H9 (cell line): ENCODE measurements around the gene C2orf66. TPM values are rescaled to one million over a fixed set of nuclear protein-coding genes. Genes with fewer than 3 reads are reported as not detected.

Source experiments
- DNase-seq: peaks from one replicate; pipeline ENCODE4 v3.0.0-alpha.2; 2017
- H2AFZ ChIP-seq: one replicate; pipeline ENCODE4 v1.6.1; 2013; ENCODE audit warnings: mild to moderate bottlenecking, low read length, control low read depth, moderate library complexity
- H2AK5ac ChIP-seq: 2 replicates; pipeline ENCODE4 v1.6.1; 2013; ENCODE audit warnings: low read length, control low read depth, mixed read lengths; ENCODE audit not compliant: insufficient read length
- H2BK120ac ChIP-seq: one replicate; pipeline ENCODE4 v1.6.1; 2013; ENCODE audit warnings: low read depth, mild to moderate bottlenecking, low read length, control low read depth, inconsistent platforms; ENCODE audit not compliant: poor library complexity, severe bottlenecking
- H2BK12ac ChIP-seq: 2 replicates; pipeline ENCODE4 v1.6.1; 2013; ENCODE audit warnings: low read length, control low read depth, mixed read lengths, low read depth; ENCODE audit not compliant: insufficient read length
- H2BK15ac ChIP-seq: 2 replicates; pipeline ENCODE4 v1.6.1; 2013; ENCODE audit warnings: low read depth, low read length, control low read depth
- H2BK20ac ChIP-seq: one replicate; pipeline ENCODE4 v1.6.1; 2013; ENCODE audit warnings: low read depth, mild to moderate bottlenecking, low read length, control low read depth, inconsistent platforms; ENCODE audit not compliant: poor library complexity, severe bottlenecking
- H2BK5ac ChIP-seq: 2 replicates; pipeline ENCODE4 v1.6.1; 2013; ENCODE audit warnings: low read length, control low read depth, mixed read lengths; ENCODE audit not compliant: insufficient read length
- H3K14ac ChIP-seq: 2 replicates; pipeline ENCODE4 v1.6.1; 2013; ENCODE audit warnings: low read length, control low read depth; ENCODE audit not compliant: insufficient read depth
- H3K18ac ChIP-seq: 2 replicates; pipeline ENCODE4 v1.6.1; 2013; ENCODE audit warnings: low read depth, mild to moderate bottlenecking, mixed read lengths, low read length, control low read depth; ENCODE audit not compliant: insufficient read length
- H3K23ac ChIP-seq: 2 replicates; pipeline ENCODE4 v1.6.1; 2013; ENCODE audit warnings: low read length, control low read depth, mixed read lengths, low read depth; ENCODE audit not compliant: insufficient read length
- H3K23me2 ChIP-seq: 2 replicates; pipeline ENCODE4 v1.6.1; 2013; ENCODE audit warnings: low read depth, mild to moderate bottlenecking, mixed read lengths, low read length, control low read depth; ENCODE audit not compliant: insufficient read length, poor library complexity, severe bottlenecking
- H3K27ac ChIP-seq: 2 replicates; pipeline ENCODE4 v1.5.1; 2013; ENCODE audit warnings: low read length, control low read depth, mixed read lengths, low read depth; ENCODE audit not compliant: insufficient read length
- H3K27me3 ChIP-seq: 2 replicates; pipeline ENCODE4 v1.6.1; 2013; ENCODE audit warnings: low read length, control low read depth, inconsistent platforms; ENCODE audit not compliant: insufficient read depth
- H3K4ac ChIP-seq: 2 replicates; pipeline ENCODE4 v1.6.1; 2013; ENCODE audit warnings: low read depth, mild to moderate bottlenecking, control low read depth, inconsistent platforms, low read length, moderate library complexity
- H3K4me1 ChIP-seq: 2 replicates; pipeline ENCODE4 v1.6.1; 2013; ENCODE audit warnings: low read length, control low read depth, inconsistent platforms; ENCODE audit not compliant: insufficient read depth
- H3K4me2 ChIP-seq: 2 replicates; pipeline ENCODE4 v1.6.1; 2013; ENCODE audit warnings: low read length, control low read depth, mixed read lengths; ENCODE audit not compliant: insufficient read length, insufficient read depth
- H3K56ac ChIP-seq: 2 replicates; pipeline ENCODE4 v1.6.1; 2013; ENCODE audit warnings: low read depth, mild to moderate bottlenecking, mixed read lengths, low read length, control low read depth; ENCODE audit not compliant: insufficient read length
- H3K79me1 ChIP-seq: 2 replicates; pipeline ENCODE4 v1.6.1; 2013; ENCODE audit warnings: low read depth, mild to moderate bottlenecking, moderate library complexity, low read length, control low read depth, inconsistent platforms; ENCODE audit not compliant: insufficient read depth, poor library complexity, severe bottlenecking
- H3K79me2 ChIP-seq: 2 replicates; pipeline ENCODE4 v1.6.1; 2013; ENCODE audit warnings: low read length, control low read depth, inconsistent platforms; ENCODE audit not compliant: insufficient read depth
- H3K9ac ChIP-seq: 2 replicates; pipeline ENCODE4 v1.6.1; 2013; ENCODE audit warnings: low read length, control low read depth, mixed read lengths; ENCODE audit not compliant: insufficient read length; ENCODE audit errors: extremely low read depth
- H3K9me3 ChIP-seq: one replicate; pipeline ENCODE4 v1.6.1; 2013; ENCODE audit warnings: low read depth, low read length, inconsistent platforms; ENCODE audit not compliant: control insufficient read depth
- H3T11ph ChIP-seq: one replicate; pipeline ENCODE4 v1.6.1; 2013; ENCODE audit warnings: mild to moderate bottlenecking, low read length, control low read depth, inconsistent platforms
- H4K20me1 ChIP-seq: one replicate; pipeline ENCODE4 v1.6.1; 2013; ENCODE audit not compliant: control insufficient read depth, insufficient read length, insufficient read depth
- H4K5ac ChIP-seq: 2 replicates; pipeline ENCODE4 v1.6.1; 2013; ENCODE audit warnings: low read depth, mild to moderate bottlenecking, mixed read lengths, low read length, control low read depth; ENCODE audit not compliant: insufficient read length
- H4K8ac ChIP-seq: replicated peaks from 2 replicates; pipeline ENCODE4 v1.6.1; 2013; ENCODE audit warnings: low read length, control low read depth, mixed read lengths, low read depth; ENCODE audit not compliant: insufficient read length
- H4K91ac ChIP-seq: 2 replicates; pipeline ENCODE4 v1.6.1; 2013; ENCODE audit warnings: low read depth, mild to moderate bottlenecking, moderate library complexity, mixed read lengths, low read length, control low read depth; ENCODE audit not compliant: insufficient read length
- H3K27ac Mint-ChIP-seq, 3 experiments: 2 replicates in 2 of 3; 3 replicates in 1 of 3; pipeline ENCODE4 v1.8.0; 2020 to 2021; ENCODE audit warnings: mixed read lengths in 3 of 3, mild to moderate bottlenecking in 1 of 3, moderate library complexity in 1 of 3
- H3K27me3 Mint-ChIP-seq: 2 replicates; pipeline ENCODE4 v1.8.0; 2021; ENCODE audit warnings: low read depth, mild to moderate bottlenecking, moderate library complexity, mixed read lengths
- H3K36me3 Mint-ChIP-seq, 3 experiments: 2 replicates in 2 of 3; 3 replicates in 1 of 3; pipeline ENCODE4 v1.8.0; 2020 to 2021; ENCODE audit warnings: low read depth in 3 of 3, mixed read lengths in 3 of 3; ENCODE audit not compliant: insufficient read depth in 1 of 3
- H3K4me1 Mint-ChIP-seq, 2 experiments: 2 replicates each; pipeline ENCODE4 v1.8.0; 2020; ENCODE audit warnings: mixed read lengths in 2 of 2
- H3K4me3 Mint-ChIP-seq, 2 experiments: 2 replicates in 1 of 2; 3 replicates in 1 of 2; pipeline ENCODE4 v1.8.0; 2020 to 2021; ENCODE audit warnings: mild to moderate bottlenecking in 2 of 2, mixed read lengths in 2 of 2, moderate library complexity in 1 of 2
- H3K9me3 Mint-ChIP-seq, 2 experiments: 2 replicates in 1 of 2; 3 replicates in 1 of 2; pipeline ENCODE4 v1.8.0; 2020; ENCODE audit warnings: mild to moderate bottlenecking in 2 of 2, mixed read lengths in 2 of 2, moderate library complexity in 1 of 2
- WGBS: extraction: QIAGEN DNeasy Blood & Tissue Kit; methylation state at CpG from one replicate; pipeline ENCODE4 v1.1.7; 2013; ENCODE audit warnings: missing lambda C conversion rate, low lambda C conversion rate, mixed read lengths; ENCODE audit not compliant: insufficient read length; ENCODE audit errors: extremely low coverage; 5-methylcytosine and 5-hydroxymethylcytosine counted together
- total RNA-seq: library from RNA; stranded (reverse); gene quantifications from 2 replicates; pipeline ENCODE4 v1.2.1, GENCODE V29; 2021
- TF ChIP-seq, protein P1 (sequence below): fragments of 200-600 bp; sonication (generic); conservative IDR thresholded peaks from 3 replicates; pipeline ENCODE4 v1.8.0; 2021; ENCODE audit warnings: antibody characterized with exemption, mild to moderate bottlenecking

The C2orf66 gene
- total RNA-seq, 1 experiment from 2014 or later: not detected

DNA sequence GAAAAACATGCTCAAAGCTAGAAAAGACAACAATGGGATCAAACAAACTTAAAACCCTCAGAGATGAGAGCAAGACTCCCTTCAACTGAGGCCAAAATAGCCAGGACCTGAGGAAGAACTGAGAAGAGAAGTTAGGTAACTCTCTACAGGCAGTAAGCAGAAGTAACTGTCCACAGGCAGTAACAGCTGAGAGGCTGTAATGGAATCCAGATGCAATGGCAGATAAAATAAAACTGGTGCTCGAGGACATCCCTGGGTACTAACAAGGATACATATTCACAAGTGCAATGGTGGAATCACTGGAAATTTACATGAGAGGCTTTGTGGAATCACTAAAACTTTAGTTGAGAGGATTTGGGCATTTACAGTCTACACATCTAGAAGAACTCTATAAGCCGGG is 30.4 kb upstream of the C2orf66 start:
- no peak overlapping the region for H2BK12ac ChIP-seq
- H3K9me3 Mint-ChIP-seq: no peaks in the 10 kb centered on the region
- H3K56ac ChIP-seq: no peak overlapping the region
- H3K4me1 ChIP-seq: no peaks in the 10 kb centered on the region
- no peak overlapping the region for H3K27ac ChIP-seq
- H4K5ac ChIP-seq: no peak overlapping the region
- no peak overlapping the region for H3K18ac ChIP-seq
- TF ChIP-seq, protein P1, sequence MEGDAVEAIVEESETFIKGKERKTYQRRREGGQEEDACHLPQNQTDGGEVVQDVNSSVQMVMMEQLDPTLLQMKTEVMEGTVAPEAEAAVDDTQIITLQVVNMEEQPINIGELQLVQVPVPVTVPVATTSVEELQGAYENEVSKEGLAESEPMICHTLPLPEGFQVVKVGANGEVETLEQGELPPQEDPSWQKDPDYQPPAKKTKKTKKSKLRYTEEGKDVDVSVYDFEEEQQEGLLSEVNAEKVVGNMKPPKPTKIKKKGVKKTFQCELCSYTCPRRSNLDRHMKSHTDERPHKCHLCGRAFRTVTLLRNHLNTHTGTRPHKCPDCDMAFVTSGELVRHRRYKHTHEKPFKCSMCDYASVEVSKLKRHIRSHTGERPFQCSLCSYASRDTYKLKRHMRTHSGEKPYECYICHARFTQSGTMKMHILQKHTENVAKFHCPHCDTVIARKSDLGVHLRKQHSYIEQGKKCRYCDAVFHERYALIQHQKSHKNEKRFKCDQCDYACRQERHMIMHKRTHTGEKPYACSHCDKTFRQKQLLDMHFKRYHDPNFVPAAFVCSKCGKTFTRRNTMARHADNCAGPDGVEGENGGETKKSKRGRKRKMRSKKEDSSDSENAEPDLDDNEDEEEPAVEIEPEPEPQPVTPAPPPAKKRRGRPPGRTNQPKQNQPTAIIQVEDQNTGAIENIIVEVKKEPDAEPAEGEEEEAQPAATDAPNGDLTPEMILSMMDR: no peak
- no peak overlapping the region for H3T11ph ChIP-seq
- H3K27ac Mint-ChIP-seq: no peak overlapping the region
- H2AK5ac ChIP-seq: no peak overlapping the region
- H2BK5ac ChIP-seq: no peak overlapping the region
- peaks cover 8 to 35% (median 22%) of the 10 kb centered on the region in 3 experiments; a peak in 6 of 7 replicates for H3K36me3 Mint-ChIP-seq
- no CpG with 5 or more reads among the region's 2 CpGs for WGBS
- H3K9me3 ChIP-seq: no peaks in the 10 kb centered on the region
- H3K4ac ChIP-seq: no peak overlapping the region
- no peak overlapping the region for H3K4me3 Mint-ChIP-seq
- no peaks in the 10 kb centered on the region for H3K4me1 Mint-ChIP-seq
- no peaks in the 10 kb centered on the region for H3K27me3 ChIP-seq
- H3K23me2 ChIP-seq: no peaks in the 10 kb centered on the region
- no peak overlapping the region for H2BK15ac ChIP-seq
- no peak overlapping the region for H3K14ac ChIP-seq
- no peak overlapping the region for H4K91ac ChIP-seq
- no peak overlapping the region for H3K9ac ChIP-seq
- no peak overlapping the region for H2BK20ac ChIP-seq
- H3K23ac ChIP-seq: no peak overlapping the region
- DNase-seq: no peak
- H4K8ac ChIP-seq: no peak overlapping the region
- H2AFZ ChIP-seq: no peak overlapping the region
- H2BK120ac ChIP-seq: no peak overlapping the region
- no peaks in the 10 kb centered on the region for H4K20me1 ChIP-seq
- no peaks in the 10 kb centered on the region for H3K27me3 Mint-ChIP-seq
- no peak overlapping the region for H3K4me2 ChIP-seq
- no peaks in the 10 kb centered on the region for H3K79me1 ChIP-seq
- no peaks in the 10 kb centered on the region for H3K79me2 ChIP-seq
